ENCODE results near the gene TLE4. TPM values are rescaled to one million over a fixed set of nuclear protein-coding genes. Genes with fewer than 3 reads are reported as not detected.

TLE4 gene
- polyA plus RNA-seq, 6 donors from 2014 or later = 13.1 to 34.6 (median 26.0) TPM

DNA sequence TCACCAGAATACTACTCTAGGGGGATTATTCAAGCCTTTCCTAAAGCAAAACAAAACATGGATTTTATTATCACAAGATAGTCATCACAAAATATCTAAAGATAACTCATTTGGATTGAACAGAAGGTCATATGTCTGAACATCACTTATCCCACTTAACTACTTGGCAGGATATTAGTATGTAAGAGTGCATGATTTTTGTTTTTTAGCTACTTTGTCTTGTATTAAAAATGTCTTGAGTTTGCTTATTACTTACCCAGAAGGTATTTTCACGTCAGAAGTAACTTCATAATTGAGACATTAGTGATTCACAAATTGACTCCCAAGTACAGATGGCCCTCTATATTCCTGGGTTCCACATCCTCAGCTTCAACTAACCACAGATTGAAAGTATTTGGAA is 113.8 kb downstream of the TLE4 start:
- Mint-ChIP-seq H3K36me3 (peaks cover 7 to 10% of the 10 kb centered on the region in 2 donors), H3K27ac (no peak overlapping the region), H3K9me3 (no peaks in the 10 kb centered on the region), H3K4me1 (peaks cover 35 to 48% (median 37%) of the 10 kb centered on the region in 3 donors), H3K27me3 (no peaks in the 10 kb centered on the region), H3K4me3 (no peak overlapping the region)
- no peak for ATAC-seq (ENCODE audit: low read depth in 2 of 2)
- no peak for DNase-seq

DNA sequence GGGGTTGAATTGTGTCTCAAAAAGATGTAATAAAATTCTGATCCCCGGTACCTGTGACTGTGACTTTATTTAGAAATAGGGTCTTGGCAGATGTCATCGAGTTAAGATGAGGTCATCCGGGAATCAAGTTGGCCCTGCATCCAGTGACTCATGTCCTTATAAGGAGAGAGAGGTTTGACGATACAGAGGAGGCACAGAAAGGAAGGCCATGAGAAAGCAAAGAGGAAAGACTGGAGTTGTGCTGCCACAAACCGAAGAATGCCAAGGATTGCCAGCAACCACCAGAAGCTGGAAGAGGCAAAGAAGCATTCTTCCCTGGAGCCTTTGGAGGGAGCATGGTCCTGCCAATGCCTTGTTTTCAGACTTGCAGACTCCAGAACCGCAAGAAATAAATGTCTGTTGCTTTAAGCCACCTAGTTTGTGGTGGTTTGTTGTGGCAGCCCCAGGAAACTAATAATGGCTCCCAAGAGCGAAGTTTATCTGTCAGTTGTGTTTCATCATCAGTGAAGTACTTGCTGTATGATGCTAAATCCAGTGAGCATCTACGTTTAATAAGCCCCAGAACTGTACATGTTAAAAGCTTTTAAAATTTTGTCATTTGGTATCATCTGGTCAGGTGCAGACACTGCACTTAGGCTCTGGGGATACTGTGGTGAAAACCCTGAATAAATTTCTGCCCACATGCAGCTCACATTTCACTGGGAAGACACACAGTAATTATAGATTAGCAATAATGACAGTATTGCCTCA is 114.8 kb downstream of the TLE4 start:
- Mint-ChIP-seq H3K4me1 (peaks cover 37 to 41% (median 40%) of the 10 kb centered on the region in 3 donors), H3K9me3 (no peaks in the 10 kb centered on the region), H3K36me3 (peaks cover 7 to 15% of the 10 kb centered on the region in 2 donors), H3K4me3 (peak overlapping the region in 2 of 8 donors; percentile 4 to 30), H3K27ac (peak overlapping the region in 3 of 6 donors; percentile 19 to 49 (median 29)), H3K27me3 (no peaks in the 10 kb centered on the region)
- ATAC-seq (ENCODE audit: low read depth in 2 of 2) = no peak
- DNase-seq = no peak

DNA sequence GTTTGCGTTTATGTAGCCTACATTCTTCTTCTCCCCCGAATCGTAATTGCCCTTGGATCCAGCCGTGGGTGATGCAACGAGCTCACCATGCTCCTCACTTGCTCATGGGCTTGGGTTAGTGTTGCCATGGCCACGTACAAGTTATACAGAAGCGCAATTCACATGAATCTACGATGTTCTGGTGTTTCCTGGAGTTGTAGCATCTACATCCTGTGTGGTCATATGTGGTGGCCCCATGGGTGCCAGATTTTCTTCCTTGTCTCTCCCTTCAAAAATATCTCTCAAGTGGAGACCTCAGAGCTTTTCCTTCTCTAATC is 115.3 kb downstream of the TLE4 start:
- peak overlapping the region in 3 of 6 donors; percentile 6 to 29 (median 19) for H3K27ac Mint-ChIP-seq
- peaks cover 37 to 40% (median 39%) of the 10 kb centered on the region in 3 donors for H3K4me1 Mint-ChIP-seq
- H3K27me3 Mint-ChIP-seq = no peaks in the 10 kb centered on the region
- no peak for DNase-seq
- H3K4me3 Mint-ChIP-seq = peak overlapping the region in 1 of 8 donors; percentile 59
- peaks cover 10 to 21% of the 10 kb centered on the region in 2 donors for H3K36me3 Mint-ChIP-seq
- peak; percentile 75 to 86 for ATAC-seq (ENCODE audit: low read depth in 2 of 2)
- H3K9me3 Mint-ChIP-seq = no peaks in the 10 kb centered on the region

DNA sequence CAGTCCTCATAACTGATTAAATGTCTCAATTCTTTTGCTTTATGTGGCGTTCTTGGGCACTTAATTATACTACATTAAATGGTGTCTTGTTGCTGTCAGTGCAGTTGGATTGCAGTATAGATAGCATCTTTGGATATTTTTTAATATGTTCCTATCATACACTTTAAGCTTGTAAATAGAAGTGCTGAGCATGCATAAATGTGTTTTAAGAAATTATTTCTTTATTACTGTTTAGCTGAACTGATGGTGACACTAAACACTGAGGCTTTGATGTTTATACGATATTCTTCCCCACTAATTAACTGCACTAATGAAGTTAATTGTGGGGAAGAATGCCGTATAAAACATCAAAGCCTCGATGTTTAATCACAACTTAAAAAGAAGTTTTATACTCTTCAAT is 116.6 kb downstream of the TLE4 start:
- no peak for DNase-seq
- H3K36me3 Mint-ChIP-seq = peaks cover 16 to 24% of the 10 kb centered on the region in 2 donors
- no peak overlapping the region for H3K4me3 Mint-ChIP-seq
- H3K27ac Mint-ChIP-seq = no peak overlapping the region
- no peaks in the 10 kb centered on the region for H3K27me3 Mint-ChIP-seq
- H3K4me1 Mint-ChIP-seq = peaks cover 35 to 37% (median 37%) of the 10 kb centered on the region in 3 donors
- no peak for ATAC-seq (ENCODE audit: low read depth in 2 of 2)
- no peaks in the 10 kb centered on the region for H3K9me3 Mint-ChIP-seq

DNA sequence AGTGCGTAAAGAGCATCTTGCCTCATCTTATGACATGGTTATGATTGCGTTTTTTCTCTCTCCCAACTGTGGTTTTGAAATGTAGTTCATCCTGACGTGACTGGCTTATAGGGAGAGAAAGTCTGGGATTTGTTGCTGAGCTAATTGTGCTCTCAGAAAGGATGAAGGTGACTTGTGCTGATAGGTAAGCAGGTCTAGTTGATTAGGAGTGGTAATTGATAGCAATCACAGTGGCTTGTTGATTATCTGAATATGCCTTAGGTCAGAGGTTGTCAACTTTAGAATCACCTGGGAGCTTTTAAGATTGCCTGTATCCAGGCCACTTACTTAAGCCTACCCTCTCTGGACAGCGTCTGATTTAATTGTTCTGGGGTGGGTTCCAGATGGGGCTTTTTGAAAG is 117.8 kb downstream of the TLE4 start:
- H3K27ac Mint-ChIP-seq = peak overlapping the region in 2 of 6 donors; percentile 1 to 26
- peaks cover 20 to 24% of the 10 kb centered on the region in 2 donors for H3K36me3 Mint-ChIP-seq
- ATAC-seq (ENCODE audit: low read depth in 2 of 2) (no peak), DNase-seq (no peak)
- peaks cover 33 to 47% (median 41%) of the 10 kb centered on the region in 3 donors for H3K4me1 Mint-ChIP-seq
- H3K9me3 Mint-ChIP-seq = no peaks in the 10 kb centered on the region
- no peak overlapping the region for H3K4me3 Mint-ChIP-seq
- H3K27me3 Mint-ChIP-seq = no peaks in the 10 kb centered on the region

DNA sequence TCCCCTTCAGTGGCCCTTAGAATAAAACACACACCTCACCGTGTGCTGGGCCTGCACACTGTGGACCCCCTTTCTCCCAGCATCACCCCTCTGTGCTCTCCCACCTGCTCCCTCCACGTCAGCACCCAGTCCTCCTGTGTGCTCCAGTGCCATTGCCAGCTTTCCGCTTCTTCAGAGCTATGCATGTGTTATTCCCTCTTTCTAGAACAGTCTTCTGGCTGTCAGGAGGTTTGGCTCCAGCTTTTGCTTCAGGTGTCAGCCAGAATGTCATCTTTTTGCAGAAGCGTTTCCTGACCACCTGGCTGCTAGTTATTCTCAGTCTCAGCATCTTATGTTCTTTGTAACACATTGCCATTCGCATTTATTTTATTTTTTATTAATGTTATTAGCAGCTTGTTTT is 119.7 kb downstream of the TLE4 start:
- no peak for ATAC-seq (ENCODE audit: low read depth in 2 of 2)
- Mint-ChIP-seq H3K4me1 (peaks cover 23 to 50% (median 41%) of the 10 kb centered on the region in 3 donors), H3K9me3 (no peaks in the 10 kb centered on the region), H3K27ac (peak overlapping the region in 1 of 6 donors; percentile 19), H3K36me3 (peaks cover 20 to 24% of the 10 kb centered on the region in 2 donors), H3K4me3 (no peak overlapping the region), H3K27me3 (no peaks in the 10 kb centered on the region)
- no peak for DNase-seq

DNA sequence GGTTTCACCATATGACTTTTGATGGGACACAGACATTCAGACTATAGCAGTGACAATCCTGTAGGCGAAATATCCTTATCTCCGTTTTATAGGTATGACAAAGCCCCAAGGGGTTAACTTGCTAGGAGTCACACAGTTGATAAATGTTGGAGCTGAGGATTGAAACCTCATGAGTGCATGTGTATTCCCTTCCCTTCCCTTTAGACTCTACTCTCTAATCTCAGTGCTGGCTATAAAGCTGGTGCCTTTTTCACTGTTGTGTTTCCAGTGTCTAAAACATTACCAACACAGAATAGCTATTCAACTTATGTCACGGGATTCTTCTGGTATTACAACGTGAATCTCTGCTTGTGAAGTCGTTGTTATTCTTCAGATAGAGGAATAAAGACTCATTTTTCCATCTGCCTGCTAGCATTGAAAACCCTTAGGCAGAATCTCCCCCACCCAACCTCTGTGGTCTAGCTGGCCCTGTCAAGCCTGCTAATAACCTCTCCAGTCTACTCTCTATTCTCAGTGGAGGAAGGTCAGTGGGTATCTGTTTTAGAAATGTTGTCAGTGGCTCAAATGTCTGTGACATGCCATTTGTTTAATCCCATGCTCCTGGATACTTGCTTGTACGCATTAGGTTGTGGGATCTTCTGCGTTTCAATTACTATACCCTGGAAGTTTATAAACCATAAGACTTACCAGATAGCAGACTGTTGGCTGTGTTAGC is 121.2 kb downstream of the TLE4 start:
- H3K9me3 Mint-ChIP-seq = no peaks in the 10 kb centered on the region
- H3K27ac Mint-ChIP-seq = no peak overlapping the region
- no peak for ATAC-seq (ENCODE audit: low read depth in 2 of 2)
- peaks cover 12 to 44% (median 34%) of the 10 kb centered on the region in 3 donors for H3K4me1 Mint-ChIP-seq
- no peak for DNase-seq
- no peak overlapping the region for H3K4me3 Mint-ChIP-seq
- peaks cover 13 to 14% of the 10 kb centered on the region in 2 donors for H3K36me3 Mint-ChIP-seq
- no peaks in the 10 kb centered on the region for H3K27me3 Mint-ChIP-seq

DNA sequence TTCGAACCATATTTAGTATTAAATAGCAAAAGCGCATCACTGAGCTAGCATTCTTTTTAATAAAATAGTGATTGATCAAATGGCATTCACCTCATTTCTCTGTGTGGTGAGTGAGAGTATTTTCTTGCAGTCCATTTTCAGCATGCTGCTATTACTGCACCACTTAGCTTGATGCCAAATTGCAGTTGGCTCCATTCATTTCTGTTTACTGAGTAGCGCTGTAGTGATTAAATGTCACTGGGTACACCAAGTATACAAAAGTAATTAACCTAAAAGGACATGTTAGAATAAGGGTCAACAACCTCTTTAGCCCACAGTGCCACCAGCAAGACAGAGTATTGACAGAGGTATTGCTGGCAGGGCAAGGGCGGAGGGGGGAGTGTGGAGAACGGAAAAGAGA is 122.0 kb downstream of the TLE4 start:
- no peak overlapping the region for H3K4me3 Mint-ChIP-seq
- peaks cover 13 to 14% of the 10 kb centered on the region in 2 donors for H3K36me3 Mint-ChIP-seq
- H3K27ac Mint-ChIP-seq = peak overlapping the region in 2 of 6 donors; percentile 67 to 69

DNA sequence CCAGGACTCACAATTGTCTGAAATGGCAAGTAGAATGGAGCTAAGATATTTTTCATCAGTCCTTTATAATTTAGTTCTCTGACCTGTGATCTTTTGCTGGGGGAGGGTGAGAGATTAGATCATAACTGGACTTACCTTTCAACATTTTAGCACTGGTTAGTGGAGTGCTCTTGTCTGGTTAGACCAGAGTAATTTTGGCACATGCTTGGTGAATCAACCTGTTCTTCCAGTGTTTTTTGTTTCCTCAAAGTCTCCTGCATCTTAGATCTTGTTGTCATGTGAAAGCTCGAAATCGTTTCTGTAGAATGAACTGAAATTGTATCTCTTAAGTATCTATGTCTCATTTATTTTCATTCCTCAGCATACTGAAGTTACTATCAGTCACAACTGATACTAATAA is 122.4 kb downstream of the TLE4 start:
- Mint-ChIP-seq H3K4me3 (no peak overlapping the region), H3K27ac (no peak overlapping the region), H3K9me3 (no peaks in the 10 kb centered on the region), H3K4me1 (peaks cover 12 to 37% (median 34%) of the 10 kb centered on the region in 3 donors), H3K27me3 (no peaks in the 10 kb centered on the region), H3K36me3 (peaks cover 13 to 14% of the 10 kb centered on the region in 2 donors)
- DNase-seq (no peak), ATAC-seq (ENCODE audit: low read depth in 2 of 2) (no peak)

More for the DNA sequence above, 122.0 kb downstream of the TLE4 start:
- no peaks in the 10 kb centered on the region for H3K27me3 Mint-ChIP-seq
- no peak for DNase-seq
- ATAC-seq (ENCODE audit: low read depth in 2 of 2) = no peak
- no peaks in the 10 kb centered on the region for H3K9me3 Mint-ChIP-seq
- peaks cover 12 to 40% (median 34%) of the 10 kb centered on the region in 3 donors for H3K4me1 Mint-ChIP-seq

DNA sequence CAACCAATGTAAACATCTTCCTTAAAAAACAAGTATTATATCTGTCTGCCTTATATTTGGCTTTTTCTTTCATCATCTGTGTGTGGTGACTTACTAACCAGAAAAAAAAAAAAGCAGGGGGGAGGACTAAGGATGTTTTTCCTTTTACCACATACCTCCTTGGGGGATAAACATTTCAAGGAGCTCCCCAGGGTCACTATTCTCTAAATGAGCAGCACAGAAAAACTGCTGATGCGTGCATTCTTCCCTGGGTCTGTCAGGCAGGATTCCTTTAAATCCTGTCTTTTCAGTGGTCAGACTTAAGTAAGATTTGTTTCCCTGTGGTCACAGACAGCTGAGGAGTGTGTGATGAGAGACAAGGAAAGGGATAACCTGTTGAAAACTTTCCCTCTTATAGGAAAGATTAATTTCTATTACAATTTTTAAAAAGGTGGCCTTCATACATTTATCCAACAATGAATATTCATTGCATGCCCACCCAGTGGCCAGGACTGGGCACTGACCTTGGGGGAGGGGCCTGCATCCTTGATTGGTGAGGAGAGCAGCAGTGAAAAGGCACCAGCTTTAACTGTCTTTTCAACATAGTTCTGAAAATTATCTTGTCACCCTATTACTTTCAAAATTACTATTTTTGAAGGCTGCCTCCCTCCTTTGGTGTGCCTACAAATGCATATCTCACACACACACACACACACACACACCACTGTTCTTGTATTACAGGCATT is 123.1 kb downstream of the TLE4 start:
- DNase-seq (no peak), ATAC-seq (ENCODE audit: low read depth in 2 of 2) (no peak)
- H3K27ac Mint-ChIP-seq = peak overlapping the region in 2 of 6 donors; percentile 24 to 30
- H3K4me1 Mint-ChIP-seq = peaks cover 16 to 43% (median 34%) of the 10 kb centered on the region in 3 donors
- H3K36me3 Mint-ChIP-seq = peaks cover 13 to 14% of the 10 kb centered on the region in 2 donors
- H3K27me3 Mint-ChIP-seq = no peaks in the 10 kb centered on the region
- no peaks in the 10 kb centered on the region for H3K9me3 Mint-ChIP-seq
- H3K4me3 Mint-ChIP-seq = no peak overlapping the region

DNA sequence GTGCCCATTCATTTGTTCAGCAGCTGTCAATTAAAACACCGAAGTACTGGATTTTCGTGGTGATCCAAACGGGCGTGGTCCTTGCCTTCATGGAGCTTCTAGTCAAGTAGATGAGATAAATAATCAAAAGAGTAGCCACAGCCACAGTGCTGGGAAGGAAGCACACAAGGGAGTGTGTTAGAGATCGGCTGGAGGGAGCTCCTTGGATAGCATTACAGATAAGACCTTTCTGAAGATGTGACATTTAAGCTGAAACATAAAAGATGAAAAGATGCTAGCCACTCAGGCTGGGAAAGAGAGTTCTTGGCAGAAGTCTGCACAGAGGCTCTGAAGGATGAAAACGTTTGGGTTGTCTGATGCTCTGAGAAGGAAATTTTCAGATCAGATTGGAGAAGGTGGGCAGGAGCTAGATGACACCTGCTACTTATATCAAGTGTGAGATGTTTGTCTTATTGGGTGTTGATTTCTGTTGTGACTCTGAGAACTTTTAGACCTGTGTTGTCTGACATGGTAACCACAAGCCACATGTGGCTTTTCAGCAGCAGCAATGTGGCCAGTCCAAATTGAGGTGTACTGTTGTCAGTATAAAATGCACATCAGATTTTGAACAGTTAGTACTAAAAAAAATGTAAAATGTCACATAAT is 123.9 kb downstream of the TLE4 start:
- ATAC-seq (ENCODE audit: low read depth in 2 of 2) (no peak), DNase-seq (no peak)
- Mint-ChIP-seq H3K4me1 (peaks cover 22 to 51% (median 31%) of the 10 kb centered on the region in 3 donors), H3K9me3 (no peaks in the 10 kb centered on the region), H3K36me3 (peaks cover 13 to 14% of the 10 kb centered on the region in 2 donors), H3K27ac (peak overlapping the region in 2 of 6 donors; percentile 35 to 57), H3K4me3 (no peak overlapping the region), H3K27me3 (no peaks in the 10 kb centered on the region)

DNA sequence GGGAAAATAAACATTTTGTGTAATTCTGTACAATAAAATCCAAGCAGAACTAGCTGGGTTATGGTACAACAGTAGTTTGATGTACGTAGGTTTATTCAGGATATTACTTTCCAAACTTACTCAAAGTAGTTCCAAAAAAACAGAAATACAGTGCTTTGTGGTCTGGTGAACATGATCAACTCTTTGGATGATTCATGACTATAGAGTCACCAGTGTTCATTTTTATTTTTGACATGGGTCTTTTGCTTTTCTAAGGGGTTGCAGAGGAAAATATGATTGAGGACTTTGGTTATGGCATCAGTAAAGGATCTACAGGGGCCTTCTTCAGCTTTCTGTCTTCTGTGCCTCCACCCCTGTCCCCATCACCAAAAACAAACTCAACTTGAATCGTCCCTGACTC is 127.2 kb downstream of the TLE4 start:
- Mint-ChIP-seq H3K4me1 (peaks cover 21 to 64% (median 22%) of the 10 kb centered on the region in 3 donors), H3K9me3 (no peaks in the 10 kb centered on the region), H3K4me3 (peak overlapping the region in 1 of 8 donors; percentile 7), H3K27ac (no peak overlapping the region), H3K27me3 (no peaks in the 10 kb centered on the region), H3K36me3 (peaks cover under 1 to 10% of the 10 kb centered on the region in 2 donors)
- no peak for DNase-seq
- no peak for ATAC-seq (ENCODE audit: low read depth in 2 of 2)

DNA sequence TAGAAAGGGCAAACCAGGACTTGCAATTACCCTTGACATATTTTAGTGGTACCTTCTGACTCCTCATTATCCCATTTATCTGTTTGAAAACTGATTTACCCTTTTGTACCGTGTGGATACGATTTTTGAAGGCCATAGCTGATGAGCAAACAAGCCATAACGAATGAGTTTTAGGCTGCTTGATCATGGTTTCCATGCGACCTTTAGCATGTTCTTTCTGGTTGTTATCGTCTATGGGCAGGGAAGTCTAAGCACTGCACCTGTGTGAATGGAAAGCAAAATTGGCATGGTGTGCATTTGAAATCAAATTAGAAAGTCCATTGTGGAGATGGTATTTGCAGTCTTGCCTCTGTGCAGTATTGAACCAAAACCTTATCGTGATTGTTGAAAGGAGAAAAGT is 127.7 kb downstream of the TLE4 start:
- Mint-ChIP-seq H3K36me3 (peaks cover 5 to 7% of the 10 kb centered on the region in 2 donors), H3K4me1 (peaks cover 17 to 59% (median 20%) of the 10 kb centered on the region in 3 donors), H3K4me3 (no peak overlapping the region), H3K27me3 (no peaks in the 10 kb centered on the region), H3K9me3 (no peaks in the 10 kb centered on the region), H3K27ac (peak overlapping the region in 1 of 6 donors; percentile 2)
- no peak for DNase-seq
- ATAC-seq (ENCODE audit: low read depth in 2 of 2) = no peak
